ENCODE results near the gene CTBP1.

- TF ChIP-seq, protein P1, sequence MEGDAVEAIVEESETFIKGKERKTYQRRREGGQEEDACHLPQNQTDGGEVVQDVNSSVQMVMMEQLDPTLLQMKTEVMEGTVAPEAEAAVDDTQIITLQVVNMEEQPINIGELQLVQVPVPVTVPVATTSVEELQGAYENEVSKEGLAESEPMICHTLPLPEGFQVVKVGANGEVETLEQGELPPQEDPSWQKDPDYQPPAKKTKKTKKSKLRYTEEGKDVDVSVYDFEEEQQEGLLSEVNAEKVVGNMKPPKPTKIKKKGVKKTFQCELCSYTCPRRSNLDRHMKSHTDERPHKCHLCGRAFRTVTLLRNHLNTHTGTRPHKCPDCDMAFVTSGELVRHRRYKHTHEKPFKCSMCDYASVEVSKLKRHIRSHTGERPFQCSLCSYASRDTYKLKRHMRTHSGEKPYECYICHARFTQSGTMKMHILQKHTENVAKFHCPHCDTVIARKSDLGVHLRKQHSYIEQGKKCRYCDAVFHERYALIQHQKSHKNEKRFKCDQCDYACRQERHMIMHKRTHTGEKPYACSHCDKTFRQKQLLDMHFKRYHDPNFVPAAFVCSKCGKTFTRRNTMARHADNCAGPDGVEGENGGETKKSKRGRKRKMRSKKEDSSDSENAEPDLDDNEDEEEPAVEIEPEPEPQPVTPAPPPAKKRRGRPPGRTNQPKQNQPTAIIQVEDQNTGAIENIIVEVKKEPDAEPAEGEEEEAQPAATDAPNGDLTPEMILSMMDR (conservative IDR thresholded peaks at IDR 0.05; ENCODE audit: low read depth in 2 of 2) = no peak
- no peak for TF ChIP-seq EZH2 (IDR thresholded peaks at IDR 0.05; ENCODE audit: low read depth, unreplicated experiment)
- TF ChIP-seq EZH2phosphoT487 (IDR thresholded peaks at IDR 0.05; ENCODE audit: unreplicated experiment) = no peak
- no peak for TF ChIP-seq NANOG (IDR thresholded peaks at IDR 0.05; ENCODE audit: borderline replicate concordance)
- no peak for TF ChIP-seq CREB1 (CRISPR knock-in tag; IDR thresholded peaks at IDR 0.05; ENCODE audit: low read depth)
- TF ChIP-seq, protein P2, sequence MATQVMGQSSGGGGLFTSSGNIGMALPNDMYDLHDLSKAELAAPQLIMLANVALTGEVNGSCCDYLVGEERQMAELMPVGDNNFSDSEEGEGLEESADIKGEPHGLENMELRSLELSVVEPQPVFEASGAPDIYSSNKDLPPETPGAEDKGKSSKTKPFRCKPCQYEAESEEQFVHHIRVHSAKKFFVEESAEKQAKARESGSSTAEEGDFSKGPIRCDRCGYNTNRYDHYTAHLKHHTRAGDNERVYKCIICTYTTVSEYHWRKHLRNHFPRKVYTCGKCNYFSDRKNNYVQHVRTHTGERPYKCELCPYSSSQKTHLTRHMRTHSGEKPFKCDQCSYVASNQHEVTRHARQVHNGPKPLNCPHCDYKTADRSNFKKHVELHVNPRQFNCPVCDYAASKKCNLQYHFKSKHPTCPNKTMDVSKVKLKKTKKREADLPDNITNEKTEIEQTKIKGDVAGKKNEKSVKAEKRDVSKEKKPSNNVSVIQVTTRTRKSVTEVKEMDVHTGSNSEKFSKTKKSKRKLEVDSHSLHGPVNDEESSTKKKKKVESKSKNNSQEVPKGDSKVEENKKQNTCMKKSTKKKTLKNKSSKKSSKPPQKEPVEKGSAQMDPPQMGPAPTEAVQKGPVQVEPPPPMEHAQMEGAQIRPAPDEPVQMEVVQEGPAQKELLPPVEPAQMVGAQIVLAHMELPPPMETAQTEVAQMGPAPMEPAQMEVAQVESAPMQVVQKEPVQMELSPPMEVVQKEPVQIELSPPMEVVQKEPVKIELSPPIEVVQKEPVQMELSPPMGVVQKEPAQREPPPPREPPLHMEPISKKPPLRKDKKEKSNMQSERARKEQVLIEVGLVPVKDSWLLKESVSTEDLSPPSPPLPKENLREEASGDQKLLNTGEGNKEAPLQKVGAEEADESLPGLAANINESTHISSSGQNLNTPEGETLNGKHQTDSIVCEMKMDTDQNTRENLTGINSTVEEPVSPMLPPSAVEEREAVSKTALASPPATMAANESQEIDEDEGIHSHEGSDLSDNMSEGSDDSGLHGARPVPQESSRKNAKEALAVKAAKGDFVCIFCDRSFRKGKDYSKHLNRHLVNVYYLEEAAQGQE (IDR thresholded peaks at IDR 0.05; ENCODE audit: unreplicated experiment) = no peak
Observed at GRCh38 chr4:1239950-1240307, 9.0 kb downstream of the CTBP1 start.

Measured in GM23338 (cell line).